Stimulated activated CD4-positive, alpha-beta T cell treated with anti-CD3 and anti-CD28 coated beads, TNF-alpha, amount 100 ng/mL, for 24 hours (primary cell): ENCODE measurements around the gene MORC1.
"Not testable (repeated sequence)": the region's sequence is repeated elsewhere in the genome, so short reads cannot be mapped to it uniquely, and the experiment has no call there.

Source experiments
- DNase-seq, 3 experiments: peaks; one replicate each; pipeline ENCODE4 v3.0.0-alpha.2; 2020; ENCODE audit warnings: low read depth in 3 of 3

The MORC1 gene

GRCh38 chr3:109117939-109118338 is at the start of gene MORC1:
TSS of gene MORC1 (minus strand) at chr3:109118134. CDS start at chr3:109118059, 75 bp downstream.
- DNase-seq: no peak

- DNase-seq: no peak
Observed at GRCh38 chr3:109165905-109166304, 48.0 kb upstream of the MORC1 start.

- no peak for DNase-seq
Observed at GRCh38 chr3:109161487-109162123, 43.7 kb upstream of the MORC1 start.

- no peak for DNase-seq
Observed at GRCh38 chr3:109155828-109156227, 37.9 kb upstream of the MORC1 start.

- DNase-seq: no peak
Observed at GRCh38 chr3:109154979-109155378, 37.0 kb upstream of the MORC1 start.

GRCh38 chr3:109152320-109152719 is 34.4 kb upstream of the MORC1 start:
- no peak for DNase-seq

- DNase-seq: no peak
Observed at GRCh38 chr3:109149078-109149477, 31.1 kb upstream of the MORC1 start.

GRCh38 chr3:109143646-109144045 is 25.7 kb upstream of the MORC1 start:
- no peak for DNase-seq

GRCh38 chr3:109140318-109140717 is 22.4 kb upstream of the MORC1 start:
- no peak for DNase-seq

- DNase-seq: no peak
Observed at GRCh38 chr3:109137761-109138160, 19.8 kb upstream of the MORC1 start.

- no peak for DNase-seq
Observed at GRCh38 chr3:109136523-109136922, 18.6 kb upstream of the MORC1 start, which contains the start of gene C3orf85. TSS of gene C3orf85 (plus strand) at chr3:109136719. CDS start at chr3:109136848, 129 bp downstream.

GRCh38 chr3:109133474-109133816 is 15.5 kb upstream of the MORC1 start:
- DNase-seq: not testable (repeated sequence)

- DNase-seq: no peak
Observed at GRCh38 chr3:109132801-109133473, 15.0 kb upstream of the MORC1 start.

- no peak for DNase-seq
Observed at GRCh38 chr3:109131276-109131675, 13.3 kb upstream of the MORC1 start.

GRCh38 chr3:109127553-109127952 is 9.6 kb upstream of the MORC1 start:
- DNase-seq: no peak

GRCh38 chr3:109125902-109126301 is 8.0 kb upstream of the MORC1 start:
- DNase-seq: no peak

GRCh38 chr3:109122690-109123089 is 4.8 kb upstream of the MORC1 start:
- DNase-seq: no peak

GRCh38 chr3:109118584-109118983 is 650 bp upstream of the MORC1 start:
- no peak for DNase-seq

- DNase-seq: no peak
Observed at GRCh38 chr3:109116031-109116430, 1.9 kb downstream of the MORC1 start.

- DNase-seq: no peak
Observed at GRCh38 chr3:109115451-109115850, 2.5 kb downstream of the MORC1 start.

- DNase-seq: no peak
Observed at GRCh38 chr3:109114746-109115145, 3.2 kb downstream of the MORC1 start.

- no peak for DNase-seq
Observed at GRCh38 chr3:109112946-109113760, 4.8 kb downstream of the MORC1 start.

GRCh38 chr3:109109574-109109973 is 8.4 kb downstream of the MORC1 start:
- DNase-seq: no peak
